VCaP (cell line): ENCODE measurements around the gene CERS6.

ENCODE experiments used
- H3K27ac ChIP-seq: fragments of 450-650 bp; 2 replicates; pipeline ENCODE4 v1.5.1; 2017
- TF ChIP-seq, protein P1 (sequence below): fragments of 450-650 bp; conservative IDR thresholded peaks from 2 replicates; pipeline ENCODE4 v1.5.1; 2017; ENCODE audit warnings: mild to moderate bottlenecking, moderate library complexity

Gene CERS6

DNA sequence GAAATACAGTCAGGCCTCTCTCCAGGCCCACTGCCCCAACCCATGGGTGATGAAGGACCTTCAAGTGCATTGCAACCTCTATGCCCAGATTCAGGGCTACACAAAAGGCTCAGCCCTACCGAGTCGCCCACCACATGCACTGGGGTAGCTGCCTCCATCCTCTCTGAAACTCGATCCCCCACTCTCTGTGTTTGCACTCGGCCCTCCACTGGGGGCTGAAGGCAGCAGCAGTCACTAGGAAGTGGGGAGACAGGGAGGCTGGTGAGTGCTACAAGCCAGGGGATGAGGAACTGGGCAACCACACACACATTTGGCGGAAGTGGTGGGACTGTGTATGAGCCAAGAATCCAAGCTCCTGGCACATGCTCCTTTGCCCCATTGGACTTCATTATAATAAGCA is 94.6 kb downstream of the CERS6 start:
- no peak overlapping the region for H3K27ac ChIP-seq
- TF ChIP-seq, protein P1, sequence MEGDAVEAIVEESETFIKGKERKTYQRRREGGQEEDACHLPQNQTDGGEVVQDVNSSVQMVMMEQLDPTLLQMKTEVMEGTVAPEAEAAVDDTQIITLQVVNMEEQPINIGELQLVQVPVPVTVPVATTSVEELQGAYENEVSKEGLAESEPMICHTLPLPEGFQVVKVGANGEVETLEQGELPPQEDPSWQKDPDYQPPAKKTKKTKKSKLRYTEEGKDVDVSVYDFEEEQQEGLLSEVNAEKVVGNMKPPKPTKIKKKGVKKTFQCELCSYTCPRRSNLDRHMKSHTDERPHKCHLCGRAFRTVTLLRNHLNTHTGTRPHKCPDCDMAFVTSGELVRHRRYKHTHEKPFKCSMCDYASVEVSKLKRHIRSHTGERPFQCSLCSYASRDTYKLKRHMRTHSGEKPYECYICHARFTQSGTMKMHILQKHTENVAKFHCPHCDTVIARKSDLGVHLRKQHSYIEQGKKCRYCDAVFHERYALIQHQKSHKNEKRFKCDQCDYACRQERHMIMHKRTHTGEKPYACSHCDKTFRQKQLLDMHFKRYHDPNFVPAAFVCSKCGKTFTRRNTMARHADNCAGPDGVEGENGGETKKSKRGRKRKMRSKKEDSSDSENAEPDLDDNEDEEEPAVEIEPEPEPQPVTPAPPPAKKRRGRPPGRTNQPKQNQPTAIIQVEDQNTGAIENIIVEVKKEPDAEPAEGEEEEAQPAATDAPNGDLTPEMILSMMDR: no peak

DNA sequence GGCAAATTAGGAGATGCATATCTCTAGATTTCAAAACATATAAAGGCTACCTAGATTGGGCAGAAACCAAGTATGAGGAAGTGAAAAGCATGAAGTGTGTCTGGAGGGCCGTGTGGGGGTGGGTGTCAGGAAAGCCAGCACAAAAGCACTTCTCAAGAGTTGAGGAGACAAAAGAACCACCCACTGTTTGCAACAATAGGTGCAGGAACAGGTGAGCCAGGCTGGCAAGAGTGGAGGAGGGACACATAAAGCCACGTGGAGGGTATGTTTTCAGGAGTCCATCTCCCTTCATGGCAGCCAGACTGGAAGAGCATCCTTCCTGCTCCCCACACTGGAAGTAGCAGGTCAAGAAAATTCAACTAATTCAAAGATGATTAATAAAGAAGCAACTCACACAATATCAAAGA is 96.4 kb downstream of the CERS6 start:
- TF ChIP-seq, protein P1: no peak
- no peak overlapping the region for H3K27ac ChIP-seq

DNA sequence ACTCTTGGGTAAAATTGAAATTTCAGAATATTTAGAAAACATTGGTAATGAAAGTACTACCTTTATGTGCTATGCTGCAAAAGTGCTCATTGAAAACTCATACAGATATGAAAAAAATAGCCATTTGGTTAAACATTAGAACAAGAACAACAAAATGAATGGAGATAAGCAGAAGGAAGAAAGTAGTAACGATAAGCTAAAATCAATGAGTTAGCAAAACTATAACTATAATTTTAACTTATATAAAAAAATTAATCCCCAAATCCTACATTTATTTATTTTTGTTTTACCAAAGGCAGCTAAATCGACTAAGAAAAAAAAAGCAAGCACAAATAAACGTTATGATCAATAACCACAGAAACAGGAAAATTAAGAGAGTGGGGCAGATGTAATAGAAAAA is 99.2 kb downstream of the CERS6 start:
- TF ChIP-seq, protein P1: no peak
- no peak overlapping the region for H3K27ac ChIP-seq

DNA sequence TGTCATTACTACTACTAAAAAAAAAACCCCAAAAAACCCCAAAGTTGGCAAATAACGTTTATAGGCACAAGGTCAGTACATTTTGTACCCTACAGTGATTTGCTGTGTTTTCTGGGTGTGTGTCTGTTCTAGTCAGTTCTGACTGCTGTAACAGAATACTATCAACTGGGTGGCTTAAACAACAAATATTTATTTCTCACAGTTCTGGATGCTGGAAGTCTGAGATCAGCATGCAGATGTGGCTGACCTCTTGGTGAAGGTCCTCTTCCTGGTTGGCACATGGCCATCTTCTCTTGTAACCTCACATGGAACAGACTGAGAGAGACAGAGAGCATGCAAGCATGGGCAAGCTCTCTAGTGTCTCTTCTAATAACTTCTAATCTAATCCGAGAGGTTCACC is 103.1 kb downstream of the CERS6 start:
- TF ChIP-seq, protein P1: no peak
- no peak overlapping the region for H3K27ac ChIP-seq

DNA sequence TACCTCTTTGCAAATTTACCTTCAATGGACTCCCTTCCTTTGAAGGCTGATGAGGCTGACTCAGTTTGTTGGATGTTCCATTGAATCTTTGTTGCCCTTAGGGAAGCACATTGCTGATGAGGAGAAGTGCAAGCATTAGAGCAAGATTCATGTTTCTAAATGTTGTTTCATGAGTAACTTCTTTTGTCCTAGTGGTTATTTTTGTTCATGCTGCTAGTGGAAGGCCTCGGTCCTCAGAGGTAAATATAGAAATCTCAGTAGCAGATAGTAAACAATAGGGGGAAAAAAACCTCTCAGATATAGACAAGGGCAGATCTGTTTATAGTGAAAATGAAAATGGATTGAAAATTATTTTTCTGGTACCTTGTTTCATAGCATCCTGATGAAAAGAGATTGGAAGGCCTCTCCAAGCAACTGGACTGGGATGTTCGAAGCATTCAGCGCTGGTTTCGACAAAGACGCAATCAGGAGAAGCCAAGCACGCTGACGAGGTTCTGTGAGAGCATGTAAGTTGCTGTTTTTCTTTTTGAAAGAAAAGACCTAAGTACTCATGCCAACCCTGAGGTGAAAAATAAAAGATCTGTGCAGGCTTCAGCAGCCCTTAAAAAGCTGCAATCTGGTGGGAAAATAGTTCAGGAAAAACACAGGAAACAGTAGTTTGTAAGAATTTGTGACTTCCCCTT is 104.9 kb downstream of the CERS6 start:
- no peak overlapping the region for H3K27ac ChIP-seq
- TF ChIP-seq, protein P1: no peak

DNA sequence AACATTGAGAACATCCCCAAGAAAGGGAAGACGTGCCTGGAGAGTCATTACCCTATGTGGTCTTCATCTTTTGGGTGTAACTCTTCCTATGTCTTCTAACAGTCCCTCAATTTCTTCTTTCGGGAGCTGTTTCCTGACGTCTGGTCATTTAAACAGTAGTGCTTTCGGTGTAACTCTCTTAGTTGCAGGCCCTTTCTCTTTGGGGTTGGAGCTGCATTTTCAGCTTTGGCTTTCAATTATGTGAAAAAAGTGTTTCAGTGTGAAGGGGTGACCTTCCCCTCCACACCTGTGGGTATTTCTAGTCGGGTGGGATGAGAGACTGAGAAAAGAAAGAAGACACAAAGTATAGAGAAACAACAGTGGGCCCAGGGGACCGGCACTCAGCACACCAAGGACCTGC is 105.9 kb downstream of the CERS6 start:
- no peak overlapping the region for H3K27ac ChIP-seq
- TF ChIP-seq, protein P1: no peak

DNA sequence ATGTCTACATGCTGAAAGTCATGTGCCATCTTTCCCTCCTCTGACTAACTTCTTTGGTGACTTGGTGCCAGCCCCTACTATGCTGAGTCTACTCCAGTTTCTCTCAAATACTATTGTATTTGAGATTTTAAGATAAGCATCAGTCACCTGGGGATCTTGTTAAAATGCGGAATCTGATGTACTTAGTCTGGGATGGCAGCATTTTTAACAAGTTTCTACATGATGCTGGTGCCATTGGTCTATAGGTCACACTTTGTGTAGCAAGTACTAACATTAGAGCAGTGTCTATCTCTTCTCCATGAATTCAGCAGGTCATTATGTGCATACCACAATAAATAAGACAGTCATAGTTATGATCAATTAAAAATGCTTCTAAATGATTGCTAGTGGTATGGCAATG is 106.9 kb downstream of the CERS6 start:
- H3K27ac ChIP-seq: no peak overlapping the region
- TF ChIP-seq, protein P1: no peak
